Central memory CD4-positive, alpha-beta T cell (primary cell): ENCODE data around the gene OOEP.

Experiments used
- DNase-seq: peaks from one replicate; pipeline ENCODE4 v3.0.0; 2022

OOEP gene

DNA sequence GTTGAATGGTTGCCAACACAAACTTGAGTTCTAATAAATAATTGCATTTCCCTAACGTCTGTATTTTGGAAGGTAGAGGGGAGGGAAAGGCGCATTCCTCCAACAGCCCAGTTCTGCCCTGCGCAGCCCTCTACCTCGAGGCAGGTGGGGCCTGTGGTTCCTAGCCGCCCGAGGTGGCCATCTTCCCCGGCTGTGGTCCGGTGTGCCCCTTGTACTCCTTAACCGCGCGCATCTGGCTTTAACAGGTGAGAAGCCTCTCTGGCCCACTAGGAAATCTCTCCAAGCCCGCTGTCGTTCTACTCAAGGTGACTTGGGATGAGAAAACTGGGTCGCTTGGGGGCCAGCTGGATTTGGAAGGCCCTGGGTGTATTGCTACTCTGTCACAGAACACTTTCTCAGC, 5.6 kb downstream of the OOEP start:
- DNase-seq, result no peak

DNA sequence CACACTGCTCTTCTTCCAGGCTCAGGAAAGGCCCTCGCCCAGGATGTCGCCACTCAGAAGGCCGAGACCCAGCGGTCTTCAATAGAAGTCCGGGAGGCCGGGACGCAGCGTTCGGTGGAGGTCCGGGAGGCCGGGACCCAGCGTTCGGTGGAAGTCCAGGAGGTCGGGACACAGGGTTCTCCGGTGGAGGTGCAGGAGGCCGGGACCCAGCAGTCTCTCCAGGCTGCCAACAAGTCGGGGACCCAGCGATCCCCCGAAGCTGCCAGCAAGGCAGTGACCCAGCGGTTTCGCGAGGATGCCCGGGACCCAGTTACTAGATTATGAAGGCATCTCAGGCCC, 6.2 kb downstream of the OOEP start:
- DNase-seq, result no peak

DNA sequence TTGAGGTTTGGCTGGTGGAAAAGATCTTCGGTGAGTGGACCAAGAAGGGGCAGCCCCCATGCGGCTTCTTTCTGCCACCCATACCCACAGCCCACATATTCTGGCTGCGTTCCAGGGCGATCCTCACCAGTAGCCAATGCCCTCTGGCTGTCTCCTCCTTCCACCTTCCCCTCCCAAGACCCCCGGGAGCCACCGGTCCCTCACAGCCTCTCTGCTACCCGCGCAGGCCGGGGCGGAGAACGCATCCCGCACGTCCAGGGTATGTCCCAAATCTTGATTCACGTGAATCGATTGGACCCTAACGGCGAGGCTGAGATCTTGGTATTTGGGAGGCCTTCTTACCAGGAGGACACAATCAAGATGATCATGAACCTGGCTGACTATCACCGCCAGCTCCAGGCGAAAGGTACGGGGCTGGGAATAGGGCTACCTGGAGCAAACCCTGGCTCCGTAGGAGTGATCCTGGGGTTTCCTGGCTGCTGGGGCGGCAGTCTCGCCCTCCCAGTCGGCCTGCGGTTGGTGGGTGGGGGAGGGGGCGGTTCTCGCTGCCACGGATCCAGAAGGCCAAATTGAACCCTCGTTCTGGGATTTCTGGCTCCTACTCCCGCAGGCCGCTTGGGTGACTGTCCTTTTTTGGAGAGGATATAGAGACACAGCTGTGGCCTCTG, 6.7 kb downstream of the OOEP start:
- no peak for DNase-seq

DNA sequence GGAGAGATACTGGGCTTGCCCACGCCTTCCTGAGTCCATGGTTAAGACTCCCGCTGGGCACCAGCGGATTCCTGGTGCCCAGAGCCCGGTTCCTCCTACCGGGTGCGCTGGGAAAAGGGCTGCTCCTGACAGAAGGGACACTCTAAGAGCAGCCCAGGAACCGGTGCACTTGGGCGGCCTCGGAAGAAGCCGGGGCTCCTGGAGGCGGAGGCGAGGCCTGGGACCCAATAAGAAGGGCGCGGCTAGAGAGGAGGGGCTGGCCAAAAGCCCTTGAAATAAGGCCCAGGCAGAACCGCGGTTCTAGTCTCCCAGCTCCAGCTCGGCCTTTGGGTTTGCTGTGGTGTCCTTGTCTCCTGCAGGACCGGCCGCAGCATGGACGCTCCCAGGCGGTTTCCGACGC, 7.3 kb downstream of the OOEP start, which contains the start of gene KHDC3L:
Gene KHDC3L, plus strand, starts transcription at position 301 of the 400 bp plus-strand sequence. Its CDS starts 72 bp downstream, at position 373.
- no peak for DNase-seq

DNA sequence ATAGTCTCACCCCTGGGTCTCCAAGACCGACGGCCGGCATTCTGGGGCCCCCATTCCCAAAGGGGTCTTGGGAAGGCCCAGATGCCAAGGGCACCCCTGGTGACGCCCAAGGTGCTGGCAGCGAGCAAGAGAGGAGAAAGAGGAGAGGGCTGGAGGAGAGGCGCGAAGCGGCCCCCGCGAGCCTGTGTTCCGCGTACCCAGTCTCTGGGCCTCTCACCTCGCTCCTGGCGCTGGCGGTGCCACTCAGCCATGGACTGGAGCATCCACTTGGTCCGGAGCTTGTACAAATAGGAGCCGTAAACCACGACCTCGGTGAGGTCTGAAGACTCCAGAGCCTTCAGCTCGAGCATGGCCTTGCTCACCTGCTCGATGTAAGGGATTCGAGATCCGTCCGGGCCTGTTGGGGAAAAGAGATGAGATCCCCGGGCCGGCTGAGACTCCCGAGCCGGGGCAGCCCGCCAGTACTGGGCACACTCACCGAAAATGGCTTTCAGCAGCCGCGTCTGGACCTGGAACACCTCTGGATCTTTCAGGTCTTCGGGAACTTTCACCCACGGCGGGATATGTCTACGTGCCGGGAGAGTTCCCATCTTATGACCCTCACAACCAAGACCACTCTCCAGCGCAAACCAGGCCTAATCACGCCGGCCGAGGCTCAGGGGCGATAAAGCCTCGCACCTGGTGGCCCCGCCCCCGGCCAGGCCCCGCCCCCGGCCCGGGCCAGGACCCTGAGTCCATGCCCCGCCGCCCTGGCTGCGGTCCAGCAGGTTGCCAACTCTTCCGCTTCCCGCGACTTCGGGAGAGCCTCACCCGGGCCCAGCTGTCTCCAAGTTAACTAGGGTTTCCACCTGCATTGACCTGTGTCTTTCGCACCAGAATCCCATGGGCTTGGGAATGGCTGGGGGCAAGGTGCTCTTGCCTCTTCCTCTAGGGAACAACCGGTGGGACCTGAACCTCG, 15.8 kb downstream of the OOEP start, which contains the start of gene DPPA5:
Gene DPPA5, minus strand, starts transcription at position 641 of the 958 bp plus-strand sequence. Its CDS starts 51 bp downstream, at position 590.
- DNase-seq, result no peak

DNA sequence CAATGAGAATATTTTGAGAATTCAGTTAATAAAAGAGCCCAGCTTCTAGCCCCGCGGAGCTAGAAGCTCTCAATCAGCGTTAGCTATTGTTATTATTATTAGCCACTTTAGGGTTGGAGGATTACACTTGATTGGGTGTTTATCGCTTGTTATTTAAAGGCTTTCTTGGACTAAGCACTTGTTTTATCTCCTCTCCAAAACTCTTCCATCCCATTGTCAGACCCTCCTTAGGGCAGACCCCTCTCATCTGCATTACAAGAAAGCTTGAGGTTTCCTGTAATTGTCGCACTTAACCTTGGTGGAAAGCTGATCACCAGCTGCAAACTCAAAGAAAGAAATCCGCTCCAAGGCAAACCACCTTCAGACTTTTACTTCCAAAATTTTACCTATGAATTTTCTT, 20.4 kb downstream of the OOEP start:
- no peak for DNase-seq

DNA sequence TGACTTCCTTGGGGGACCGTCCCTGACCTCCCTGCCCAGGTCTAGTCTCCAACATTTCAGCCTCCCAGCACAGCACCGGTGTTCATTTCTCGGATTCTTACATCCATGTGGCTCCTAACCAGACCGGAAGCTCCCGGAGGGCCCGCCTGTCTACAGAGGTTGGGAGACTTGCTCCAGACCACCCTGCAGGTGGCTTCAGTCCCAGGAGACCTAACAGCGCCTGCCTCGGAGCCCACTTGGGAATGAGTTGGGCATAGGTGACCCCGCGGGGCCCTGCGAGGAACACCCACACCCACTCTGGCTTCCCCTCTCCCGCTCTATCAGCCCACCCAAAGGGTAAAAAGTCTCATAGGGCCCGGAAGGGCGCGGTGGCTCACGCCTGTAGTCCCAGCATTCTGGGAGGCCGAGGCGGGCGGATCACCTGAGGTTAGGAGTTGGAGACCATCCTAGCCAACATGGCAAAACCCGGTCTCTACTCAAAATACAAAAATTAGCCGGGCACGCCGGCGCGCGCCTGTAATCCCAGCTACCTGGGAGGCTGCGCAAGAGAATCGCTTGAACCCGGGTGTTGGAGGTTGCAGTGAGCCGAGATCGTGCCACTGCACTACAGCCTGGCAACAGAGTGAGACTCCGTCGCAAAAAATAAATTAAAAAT, 21.0 kb downstream of the OOEP start:
- no peak for DNase-seq

DNA sequence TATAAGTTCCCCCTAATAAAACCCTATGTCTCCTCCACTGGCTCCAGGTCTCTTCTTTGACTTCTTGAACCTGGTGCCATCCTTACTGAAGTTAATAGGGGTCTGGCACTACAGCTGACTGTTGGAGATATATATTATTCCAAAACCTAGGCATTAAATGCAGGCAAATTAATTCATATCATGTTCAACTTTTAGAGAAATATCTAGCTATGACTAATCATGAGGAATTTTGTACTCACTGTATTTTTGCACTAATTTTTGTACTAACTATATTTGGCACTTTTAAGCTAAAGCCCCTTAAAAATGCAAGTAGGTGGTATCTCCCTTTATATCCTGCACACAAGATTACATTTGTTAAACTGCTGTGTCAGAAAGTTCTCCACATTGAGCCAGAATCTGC, 26.5 kb downstream of the OOEP start:
- DNase-seq, result no peak

DNA sequence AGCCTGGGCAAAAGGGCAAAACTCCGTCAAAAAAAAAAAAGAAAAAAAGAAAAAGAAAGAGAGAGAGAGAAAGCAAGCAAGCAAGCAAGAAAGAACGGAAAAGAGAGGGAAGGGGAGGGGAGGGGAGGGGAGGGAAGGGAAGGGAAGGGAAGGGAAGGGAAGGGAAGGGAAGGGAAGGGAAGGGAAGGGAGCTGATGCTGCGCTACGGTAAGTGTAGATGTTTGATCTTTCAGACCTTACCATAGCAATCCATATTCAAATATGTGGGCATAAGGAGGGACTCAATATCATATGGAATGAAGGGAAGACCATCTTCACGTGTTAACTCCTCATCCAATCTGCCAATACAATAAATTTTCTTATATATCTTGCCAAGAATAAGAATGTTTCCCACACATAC, 27.5 kb downstream of the OOEP start:
- DNase-seq, result no peak

DNA sequence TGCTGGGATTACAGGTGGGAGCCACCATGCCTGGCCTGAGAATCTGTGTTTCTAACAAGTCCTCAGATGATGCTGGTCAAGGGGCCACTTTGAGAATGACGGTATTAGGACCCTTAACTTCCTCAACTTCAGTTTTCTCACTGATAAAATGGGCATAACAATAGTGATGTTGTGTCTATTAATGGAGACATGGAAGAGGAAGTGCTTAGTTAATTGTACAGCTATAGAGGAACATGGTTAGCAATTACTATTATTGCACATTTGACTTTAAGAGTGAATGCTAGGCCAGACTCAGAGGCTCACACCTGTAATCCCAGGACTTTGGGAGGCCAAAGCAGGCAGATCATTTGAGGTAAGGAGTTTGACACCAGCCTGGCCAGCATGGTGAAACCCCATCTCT, 28.4 kb downstream of the OOEP start:
- no peak for DNase-seq

DNA sequence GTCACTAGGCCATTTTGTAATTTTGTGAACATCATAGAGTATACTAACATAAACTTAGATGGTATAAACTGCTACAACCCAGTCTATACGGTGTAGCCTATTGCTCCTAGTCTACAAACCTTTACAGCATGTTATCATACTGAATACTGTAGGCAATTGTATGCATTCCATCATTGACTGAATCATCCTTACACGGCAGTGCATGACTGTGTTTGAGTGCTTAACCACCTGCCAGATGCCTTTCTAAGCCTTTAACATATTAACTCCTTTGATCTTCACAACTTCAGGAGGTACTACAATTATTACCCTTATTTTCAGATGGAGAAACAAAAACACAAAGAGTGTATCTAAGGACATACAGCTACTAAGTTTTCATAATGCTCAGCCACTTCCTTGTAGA, 29.6 kb downstream of the OOEP start:
- no peak for DNase-seq

DNA sequence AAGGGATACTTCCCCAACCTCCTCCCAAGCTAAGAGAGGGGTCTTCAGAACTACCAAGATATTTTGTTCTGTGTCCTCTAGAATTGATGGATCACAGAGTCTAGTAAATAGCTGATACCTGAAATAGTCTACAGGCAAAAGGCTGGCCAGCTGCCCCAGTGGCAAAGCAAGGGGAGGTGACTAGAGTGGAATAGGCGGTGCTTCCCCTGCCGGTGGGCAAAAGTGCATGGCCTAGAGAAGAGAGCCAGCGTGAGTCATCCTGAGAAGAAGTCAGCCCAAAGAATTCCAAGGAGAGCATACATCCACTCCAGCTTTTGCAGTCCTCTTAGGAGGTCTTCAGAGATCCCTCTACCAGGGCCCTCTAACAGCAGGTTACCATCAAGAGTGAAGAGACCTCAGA, 30.4 kb downstream of the OOEP start:
- DNase-seq, result no peak

DNA sequence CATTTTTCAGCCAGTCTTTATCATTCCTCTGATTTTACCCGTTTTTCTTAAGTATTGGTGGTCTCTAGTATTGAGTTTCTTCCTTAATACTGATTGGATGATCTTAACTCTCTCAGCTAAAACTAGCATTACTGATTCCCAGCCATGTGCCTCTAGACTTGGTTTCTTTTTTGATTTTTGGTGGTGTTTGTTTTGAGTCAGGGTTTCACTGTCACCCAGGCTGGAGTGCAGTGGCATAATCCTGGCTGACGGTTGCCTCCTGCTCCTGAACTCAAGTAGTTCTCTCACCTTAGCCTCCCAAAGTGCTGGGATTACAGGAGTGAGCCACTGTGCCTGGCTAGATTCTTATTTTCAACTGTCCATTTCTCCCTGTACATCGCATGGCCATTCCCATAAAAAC, 40.5 kb downstream of the OOEP start:
- no peak for DNase-seq

DNA sequence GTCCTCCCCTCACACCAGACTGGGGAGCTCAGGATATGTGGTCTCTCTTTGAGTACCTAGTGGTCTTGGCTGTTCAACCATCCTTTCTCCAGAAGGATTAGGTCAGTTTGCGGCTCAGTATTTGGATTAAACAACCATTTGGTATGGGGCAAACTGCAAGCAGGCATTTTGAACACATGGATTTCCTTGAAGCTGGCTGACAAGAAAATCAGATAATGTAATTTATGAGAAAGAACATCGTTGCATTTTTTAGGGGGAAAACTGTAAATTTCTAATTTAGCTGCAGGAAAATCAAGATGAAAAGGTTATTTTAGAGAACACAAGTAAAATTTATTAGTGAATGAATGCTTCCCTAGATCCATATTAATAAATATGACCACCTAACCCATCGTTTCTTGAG, 40.9 kb downstream of the OOEP start:
- no peak for DNase-seq

DNA sequence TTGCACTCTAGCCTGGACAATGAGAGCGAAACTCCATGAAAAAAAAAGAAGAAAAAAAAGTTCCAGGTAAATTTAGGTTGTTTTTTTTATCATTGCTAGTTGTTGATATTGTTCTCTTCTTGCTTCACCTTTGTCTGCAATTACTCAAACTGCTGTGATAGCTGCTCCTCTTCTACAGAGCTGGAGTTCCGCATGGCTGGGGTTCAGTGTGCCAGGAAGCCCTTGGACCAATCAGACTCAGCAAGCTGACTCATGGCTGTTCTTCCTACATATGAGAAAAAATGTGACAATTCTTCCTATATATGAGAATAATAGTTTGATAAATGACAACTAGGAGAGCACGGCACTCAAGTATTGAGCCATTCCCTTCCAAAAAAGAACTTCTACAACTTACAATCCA, 44.0 kb downstream of the OOEP start:
- no peak for DNase-seq

DNA sequence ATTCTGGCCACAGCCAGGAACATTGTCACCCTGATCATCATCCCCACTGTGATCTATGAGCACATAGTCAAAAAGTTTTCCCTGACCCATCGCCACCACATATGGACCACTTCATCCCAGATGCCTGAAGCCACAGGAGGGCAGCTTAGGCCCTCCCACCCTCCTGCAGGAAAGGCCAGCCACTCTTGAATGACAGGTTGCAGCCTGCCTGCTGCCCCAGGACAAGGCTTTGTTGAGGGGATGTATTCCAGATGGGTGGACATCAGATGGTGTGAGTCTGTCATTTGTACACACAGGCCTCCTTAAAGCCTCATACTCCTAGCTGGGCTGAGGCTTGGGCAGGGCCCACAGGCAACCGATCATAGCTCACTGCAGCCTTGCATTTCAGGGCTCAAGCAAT, 46.4 kb downstream of the OOEP start:
- DNase-seq, result no peak
